HL-60 (cell line): Measurements from ENCODE around the gene ALDOC.

ENCODE experiments used
- DNase-seq, 2 experiments: peaks; one replicate each; pipeline ENCODE4 v3.0.0-alpha.2; 2010 to 2020; ENCODE audit warnings: low read depth in 1 of 2, low spot score in 1 of 2
- H3K27ac ChIP-seq: fragments of 250-450 bp; sonication (Bioruptor Pico); replicated peaks from 2 replicates; pipeline ENCODE4 v1.5.1; 2020; ENCODE audit warnings: mild to moderate bottlenecking, moderate library complexity
- H3K27me3 ChIP-seq: fragments of 250-450 bp; sonication (Bioruptor Pico); 2 replicates; pipeline ENCODE4 v1.5.1; 2021; ENCODE audit warnings: mild to moderate bottlenecking, moderate library complexity; ENCODE audit not compliant: insufficient read depth, poor library complexity, severe bottlenecking
- H3K4me3 ChIP-seq: replicated peaks from 2 replicates; pipeline ENCODE4 v1.5.1; 2011; ENCODE audit warnings: mild to moderate bottlenecking, control low read depth, low read length; ENCODE audit not compliant: insufficient read depth
- CTCF ChIP-seq: IDR thresholded peaks from one replicate; pipeline ENCODE4 v1.5.1; 2011; ENCODE audit warnings: low read length, control low read depth, inconsistent platforms; ENCODE audit not compliant: insufficient read depth
- GABPA ChIP-seq: IDR thresholded peaks from 2 replicates; pipeline ENCODE4 v1.6.1; 2012; ENCODE audit warnings: low read depth
- POLR2AphosphoS5 ChIP-seq: IDR thresholded peaks from 2 replicates; pipeline ENCODE4 v1.6.1; 2012; ENCODE audit warnings: low read depth
- REST ChIP-seq: IDR thresholded peaks from 2 replicates; pipeline ENCODE4 v1.6.1; 2012; ENCODE audit warnings: low read depth; ENCODE audit not compliant: insufficient replicate concordance
- SPI1 ChIP-seq: IDR thresholded peaks from 2 replicates; pipeline ENCODE4 v1.6.1; 2012; ENCODE audit warnings: low read depth, mild to moderate bottlenecking, borderline replicate concordance

Gene ALDOC

GRCh38 chr17:28574526-28574925 is 2.2 kb downstream of the ALDOC start:
- no peaks in the 10 kb centered on the region for H3K27me3 ChIP-seq
- TF ChIP-seq CTCF (peak; percentile 2), GABPA (no peak)
- no peak overlapping the region for H3K4me3 ChIP-seq
- no peak for DNase-seq
- H3K27ac ChIP-seq, result no peak overlapping the region

GRCh38 chr17:28573966-28574480 is 2.7 kb downstream of the ALDOC start:
- no peak for DNase-seq
- Histone ChIP-seq H3K27me3 (no peaks in the 10 kb centered on the region), H3K27ac (no peak overlapping the region), H3K4me3 (no peak overlapping the region)
- TF ChIP-seq GABPA (no peak), REST (no peak)

GRCh38 chr17:28573521-28573920 is 3.2 kb downstream of the ALDOC start:
- H3K27me3 ChIP-seq, result no peaks in the 10 kb centered on the region
- DNase-seq, result no peak
- no peak for TF ChIP-seq GABPA
- no peak for TF ChIP-seq REST
- TF ChIP-seq POLR2AphosphoS5, result no peak
- no peak for TF ChIP-seq SPI1
- TF ChIP-seq CTCF, result no peak
- no peak overlapping the region for H3K27ac ChIP-seq
- no peak overlapping the region for H3K4me3 ChIP-seq

- Histone ChIP-seq H3K4me3 (no peak overlapping the region), H3K27ac (no peak overlapping the region), H3K27me3 (no peaks in the 10 kb centered on the region)
- TF ChIP-seq GABPA (no peak), CTCF (no peak), POLR2AphosphoS5 (no peak), REST (no peak), SPI1 (no peak)
- DNase-seq, result no peak
Observed at GRCh38 chr17:28573040-28573380, 3.7 kb downstream of the ALDOC start.
